Neural cell (in vitro differentiated cells): ENCODE results near the gene FAM53B. TPM values are rescaled to one million over a fixed set of nuclear protein-coding genes. Genes with fewer than 3 reads are reported as not detected.

Experiments used
- H2AFZ ChIP-seq: fragments of 200-600, 300-800 bp; sonication (generic), shearing (Covaris generic); 2 replicates; pipeline ENCODE4 v1.6.0; 2014; ENCODE audit warnings: low read depth, mild to moderate bottlenecking, antibody characterized with exemption, low read length, moderate library complexity
- H3F3A ChIP-seq: fragments of 200-600 bp; shearing (Covaris generic); 2 replicates; pipeline ENCODE4 v1.6.1; 2016; ENCODE audit warnings: mild to moderate bottlenecking, moderate library complexity, mixed read lengths, antibody characterized with exemption, low read length; ENCODE audit not compliant: insufficient read depth, poor library complexity, severe bottlenecking
- H3K27ac ChIP-seq: fragments of 200-600, 300-800 bp; sonication (generic), shearing (Covaris generic); 2 replicates; pipeline ENCODE4 v1.5.1; 2014; ENCODE audit warnings: mild to moderate bottlenecking, low read length, moderate library complexity
- H3K27me3 ChIP-seq: fragments of 300-800, 200-600 bp; sonication (generic), shearing (Covaris generic); 2 replicates; pipeline ENCODE4 v1.6.0; 2014; ENCODE audit warnings: mild to moderate bottlenecking, low read depth, low read length, moderate library complexity; ENCODE audit not compliant: insufficient read depth
- H3K36me3 ChIP-seq: fragments of 300-800, 200-600 bp; sonication (generic), shearing (Covaris generic); 2 replicates; pipeline ENCODE4 v1.5.1; 2014; ENCODE audit warnings: mild to moderate bottlenecking, antibody characterized with exemption, low read length, moderate library complexity; ENCODE audit not compliant: insufficient read depth
- H3K4me2 ChIP-seq: fragments of 300-800, 200-600 bp; sonication (generic), shearing (Covaris generic); 2 replicates; pipeline ENCODE4 v1.6.0; 2014; ENCODE audit warnings: mild to moderate bottlenecking, low read length
- H3K4me3 ChIP-seq: fragments of 300-800, 200-600 bp; sonication (generic), shearing (Covaris generic); 2 replicates; pipeline ENCODE4 v1.5.1; 2014; ENCODE audit warnings: mild to moderate bottlenecking, low read length, moderate library complexity
- H3K79me2 ChIP-seq: fragments of 200-600 bp; shearing (Covaris generic); replicated peaks from 2 replicates; pipeline ENCODE4 v1.6.0; 2014; ENCODE audit warnings: mild to moderate bottlenecking, low read length, moderate library complexity; ENCODE audit not compliant: insufficient read depth
- H3K9ac ChIP-seq: fragments of 300-800, 200-600 bp; sonication (generic), shearing (Covaris generic); 2 replicates; pipeline ENCODE4 v1.6.1; 2016; ENCODE audit warnings: mild to moderate bottlenecking, low read length, mixed read lengths
- H3K9me2 ChIP-seq: fragments of 200-600 bp; shearing (Covaris generic); 2 replicates; pipeline ENCODE4 v1.6.1; 2016; ENCODE audit warnings: mild to moderate bottlenecking, low read length, mixed read lengths; ENCODE audit not compliant: insufficient read depth
- H3K9me3 ChIP-seq: fragments of 200-600, 300-800 bp; sonication (generic), shearing (Covaris generic); 2 replicates; pipeline ENCODE4 v1.6.1; 2016; ENCODE audit warnings: mild to moderate bottlenecking, mixed run types, low read length, moderate library complexity, mixed read lengths
- H4K20me1 ChIP-seq: fragments of 200-600 bp; shearing (Covaris generic); 2 replicates; pipeline ENCODE4 v1.6.1; 2016; ENCODE audit warnings: mild to moderate bottlenecking, mixed run types; ENCODE audit not compliant: insufficient read depth
- EP300 ChIP-seq: fragments of 450-650 bp; conservative IDR thresholded peaks from 2 replicates; pipeline ENCODE4 v1.6.1; 2014; ENCODE audit warnings: antibody characterized with exemption, mild to moderate bottlenecking, moderate library complexity; ENCODE audit not compliant: poor library complexity, severe bottlenecking
- EZH2 ChIP-seq: fragments of 200-600, 300-800 bp; shearing (Covaris generic), sonication (generic); IDR thresholded peaks from 2 replicates; pipeline ENCODE4 v1.6.1; 2014; ENCODE audit warnings: antibody characterized with exemption, low read length, borderline replicate concordance, mild to moderate bottlenecking; ENCODE audit not compliant: insufficient read depth, poor library complexity, severe bottlenecking
- MXI1 ChIP-seq: fragments of 450-650 bp; conservative IDR thresholded peaks from 2 replicates; pipeline ENCODE4 v1.6.1; 2014; ENCODE audit warnings: antibody characterized with exemption, mild to moderate bottlenecking; ENCODE audit not compliant: poor library complexity, severe bottlenecking
- POLR2AphosphoS5 ChIP-seq: IDR thresholded peaks from 2 replicates; pipeline ENCODE4 v1.6.1; 2012
- RAD21 ChIP-seq: fragments of 450-650 bp; conservative IDR thresholded peaks from 2 replicates; pipeline ENCODE4 v1.6.1; 2014; ENCODE audit warnings: antibody characterized with exemption, mild to moderate bottlenecking, moderate library complexity
- SMC3 ChIP-seq: fragments of 450-650 bp; conservative IDR thresholded peaks from 2 replicates; pipeline ENCODE4 v1.6.1; 2014; ENCODE audit warnings: antibody characterized with exemption, mild to moderate bottlenecking, moderate library complexity; ENCODE audit not compliant: poor library complexity
- TAF1 ChIP-seq: IDR thresholded peaks from 2 replicates; pipeline ENCODE4 v1.6.1; 2012; ENCODE audit warnings: low read depth
- polyA plus RNA-seq: library from polyadenylated mRNA; depleted of rRNA; stranded (reverse); fragments of >200 nt; gene quantifications from 2 replicates; pipeline ENCODE4 v1.2.3, GENCODE V29; 2014
- TF ChIP-seq, protein P1 (sequence below): fragments of 450-650 bp; IDR thresholded peaks from 2 replicates; pipeline ENCODE4 v1.5.1; 2014; ENCODE audit warnings: antibody characterized with exemption, mild to moderate bottlenecking, moderate library complexity; ENCODE audit not compliant: poor library complexity, severe bottlenecking
- TF ChIP-seq, protein P2 (sequence below): IDR thresholded peaks from 2 replicates; pipeline ENCODE4 v1.6.1; 2012; ENCODE audit warnings: borderline replicate concordance

FAM53B gene
- polyA plus RNA-seq, 1 donor from 2014 or later: 21.8 TPM

DNA sequence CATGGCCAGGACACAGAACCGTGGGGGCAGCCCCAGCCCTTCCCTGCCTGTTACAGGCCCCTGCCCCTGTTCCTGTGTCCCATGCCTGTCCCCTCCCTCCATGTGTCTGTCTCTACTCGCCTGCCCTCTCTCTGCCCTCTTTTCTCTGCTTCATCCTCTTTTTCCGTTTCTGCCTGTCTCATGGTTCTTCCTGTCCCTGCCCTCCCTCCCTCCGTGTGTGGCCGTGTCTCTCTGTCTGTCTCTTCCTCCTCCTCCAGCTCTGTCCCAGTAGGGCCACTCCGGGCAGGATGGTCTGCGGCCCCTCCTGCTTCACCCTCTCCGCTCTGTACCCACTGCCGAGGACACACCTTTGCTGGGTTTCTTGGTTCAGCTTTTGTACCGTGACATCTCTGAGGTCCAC is 137.4 kb downstream of the FAM53B start:
- Histone ChIP-seq H3K4me2 (no peak overlapping the region), H3K79me2 (no peaks in the 10 kb centered on the region), H3K9me3 (no peaks in the 10 kb centered on the region), H3K4me3 (no peak overlapping the region), H3K9ac (no peak overlapping the region), H3K27ac (no peak overlapping the region), H4K20me1 (no peaks in the 10 kb centered on the region), H2AFZ (no peak overlapping the region), H3K27me3 (no peaks in the 10 kb centered on the region), H3F3A (no peaks in the 10 kb centered on the region), H3K36me3 (no peaks in the 10 kb centered on the region), H3K9me2 (no peaks in the 10 kb centered on the region)
- TF ChIP-seq, protein P1, sequence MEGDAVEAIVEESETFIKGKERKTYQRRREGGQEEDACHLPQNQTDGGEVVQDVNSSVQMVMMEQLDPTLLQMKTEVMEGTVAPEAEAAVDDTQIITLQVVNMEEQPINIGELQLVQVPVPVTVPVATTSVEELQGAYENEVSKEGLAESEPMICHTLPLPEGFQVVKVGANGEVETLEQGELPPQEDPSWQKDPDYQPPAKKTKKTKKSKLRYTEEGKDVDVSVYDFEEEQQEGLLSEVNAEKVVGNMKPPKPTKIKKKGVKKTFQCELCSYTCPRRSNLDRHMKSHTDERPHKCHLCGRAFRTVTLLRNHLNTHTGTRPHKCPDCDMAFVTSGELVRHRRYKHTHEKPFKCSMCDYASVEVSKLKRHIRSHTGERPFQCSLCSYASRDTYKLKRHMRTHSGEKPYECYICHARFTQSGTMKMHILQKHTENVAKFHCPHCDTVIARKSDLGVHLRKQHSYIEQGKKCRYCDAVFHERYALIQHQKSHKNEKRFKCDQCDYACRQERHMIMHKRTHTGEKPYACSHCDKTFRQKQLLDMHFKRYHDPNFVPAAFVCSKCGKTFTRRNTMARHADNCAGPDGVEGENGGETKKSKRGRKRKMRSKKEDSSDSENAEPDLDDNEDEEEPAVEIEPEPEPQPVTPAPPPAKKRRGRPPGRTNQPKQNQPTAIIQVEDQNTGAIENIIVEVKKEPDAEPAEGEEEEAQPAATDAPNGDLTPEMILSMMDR: no peak
- TF ChIP-seq TAF1 (no peak), POLR2AphosphoS5 (no peak), MXI1 (no peak), SMC3 (no peak), RAD21 (no peak), EZH2 (no peak), EP300 (no peak)
- TF ChIP-seq, protein P2, sequence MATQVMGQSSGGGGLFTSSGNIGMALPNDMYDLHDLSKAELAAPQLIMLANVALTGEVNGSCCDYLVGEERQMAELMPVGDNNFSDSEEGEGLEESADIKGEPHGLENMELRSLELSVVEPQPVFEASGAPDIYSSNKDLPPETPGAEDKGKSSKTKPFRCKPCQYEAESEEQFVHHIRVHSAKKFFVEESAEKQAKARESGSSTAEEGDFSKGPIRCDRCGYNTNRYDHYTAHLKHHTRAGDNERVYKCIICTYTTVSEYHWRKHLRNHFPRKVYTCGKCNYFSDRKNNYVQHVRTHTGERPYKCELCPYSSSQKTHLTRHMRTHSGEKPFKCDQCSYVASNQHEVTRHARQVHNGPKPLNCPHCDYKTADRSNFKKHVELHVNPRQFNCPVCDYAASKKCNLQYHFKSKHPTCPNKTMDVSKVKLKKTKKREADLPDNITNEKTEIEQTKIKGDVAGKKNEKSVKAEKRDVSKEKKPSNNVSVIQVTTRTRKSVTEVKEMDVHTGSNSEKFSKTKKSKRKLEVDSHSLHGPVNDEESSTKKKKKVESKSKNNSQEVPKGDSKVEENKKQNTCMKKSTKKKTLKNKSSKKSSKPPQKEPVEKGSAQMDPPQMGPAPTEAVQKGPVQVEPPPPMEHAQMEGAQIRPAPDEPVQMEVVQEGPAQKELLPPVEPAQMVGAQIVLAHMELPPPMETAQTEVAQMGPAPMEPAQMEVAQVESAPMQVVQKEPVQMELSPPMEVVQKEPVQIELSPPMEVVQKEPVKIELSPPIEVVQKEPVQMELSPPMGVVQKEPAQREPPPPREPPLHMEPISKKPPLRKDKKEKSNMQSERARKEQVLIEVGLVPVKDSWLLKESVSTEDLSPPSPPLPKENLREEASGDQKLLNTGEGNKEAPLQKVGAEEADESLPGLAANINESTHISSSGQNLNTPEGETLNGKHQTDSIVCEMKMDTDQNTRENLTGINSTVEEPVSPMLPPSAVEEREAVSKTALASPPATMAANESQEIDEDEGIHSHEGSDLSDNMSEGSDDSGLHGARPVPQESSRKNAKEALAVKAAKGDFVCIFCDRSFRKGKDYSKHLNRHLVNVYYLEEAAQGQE: no peak

DNA sequence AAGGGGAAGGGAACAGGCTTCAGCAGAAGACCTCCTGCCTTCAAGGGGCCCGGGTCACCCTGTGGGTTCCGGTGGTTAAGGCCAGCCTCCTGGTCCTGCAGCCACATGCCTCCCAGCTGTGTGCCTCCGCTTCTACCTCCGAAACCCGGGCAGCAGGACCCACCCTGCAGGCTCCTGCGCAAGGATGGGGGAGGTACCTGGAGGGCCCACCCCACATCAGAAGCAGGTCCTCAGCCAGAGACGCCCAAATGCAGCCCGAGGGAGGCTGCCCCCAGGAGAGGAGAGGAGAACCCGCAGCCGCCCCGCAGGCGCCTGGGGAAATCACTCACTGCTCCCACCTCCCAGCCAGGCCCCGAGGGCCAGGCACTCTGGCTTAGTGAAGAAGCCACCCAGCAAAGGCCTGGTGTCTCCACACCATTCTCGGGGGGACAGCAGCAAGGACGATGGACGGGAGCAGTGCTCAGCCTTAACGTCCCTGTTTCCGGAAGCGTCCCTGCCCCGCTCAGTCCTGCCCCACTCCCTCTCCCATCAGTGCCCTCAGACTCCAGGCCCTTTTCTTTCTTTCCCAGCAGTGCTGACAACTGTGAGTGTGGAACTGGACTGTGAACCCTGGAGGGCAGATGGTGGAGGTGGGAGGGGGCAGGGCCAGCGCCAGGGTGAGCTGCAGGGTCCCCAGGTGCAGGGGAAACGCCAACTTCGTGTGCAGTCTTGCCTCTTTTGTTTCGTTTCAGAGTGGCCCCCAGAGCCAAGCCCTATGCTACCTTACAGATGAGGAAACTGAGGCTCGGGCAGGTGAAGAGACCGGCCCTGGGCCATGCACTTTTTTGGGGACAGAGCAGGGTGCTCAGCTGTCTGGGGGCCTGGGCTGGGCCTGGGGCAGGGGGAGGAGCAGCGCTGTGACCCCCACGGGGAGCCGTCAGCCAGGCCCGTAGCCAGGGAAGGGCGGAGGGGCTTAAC is 138.0 kb downstream of the FAM53B start:
- H3K9ac ChIP-seq: no peak overlapping the region
- no peaks in the 10 kb centered on the region for H3K79me2 ChIP-seq
- H3K27ac ChIP-seq: no peak overlapping the region
- no peaks in the 10 kb centered on the region for H3K36me3 ChIP-seq
- no peak overlapping the region for H3K4me2 ChIP-seq
- H3K27me3 ChIP-seq: no peaks in the 10 kb centered on the region
- no peaks in the 10 kb centered on the region for H3K9me2 ChIP-seq
- H3K4me3 ChIP-seq: no peak overlapping the region
- no peak overlapping the region for H2AFZ ChIP-seq
- H3K9me3 ChIP-seq: no peaks in the 10 kb centered on the region
- H3F3A ChIP-seq: no peaks in the 10 kb centered on the region
- no peaks in the 10 kb centered on the region for H4K20me1 ChIP-seq
- TF ChIP-seq MXI1: no peak
- TF ChIP-seq SMC3: no peak
- no peak for TF ChIP-seq EP300
- TF ChIP-seq POLR2AphosphoS5: no peak
- TF ChIP-seq, protein P1: no peak
- TF ChIP-seq TAF1: no peak
- TF ChIP-seq, protein P2: no peak
